GM03348 (cell line): ENCODE results near the gene FBXW8.

Experiments used
- DNase-seq: peaks from one replicate; pipeline ENCODE4 v3.0.0; 2012; ENCODE audit warnings: low spot score

FBXW8 gene

DNA sequence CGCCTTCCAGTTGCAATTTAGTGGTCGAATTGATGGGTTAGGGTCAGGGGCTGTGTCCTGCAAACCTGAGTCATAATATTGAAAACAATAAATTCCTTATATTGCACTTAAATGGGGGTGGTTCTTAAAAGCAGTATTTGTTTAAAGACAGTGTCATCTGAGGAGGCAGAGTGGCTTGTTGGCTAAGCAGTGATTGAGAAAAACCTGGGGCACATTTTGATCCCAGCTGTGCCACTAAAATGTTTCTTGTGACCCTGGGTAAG lies 48.4 kb downstream of the FBXW8 start:
- DNase-seq, result no peak

- no peak for DNase-seq
These were observed 49.2 kb downstream of the FBXW8 start for GRCh38 chr12:116959845-116960514.

DNA sequence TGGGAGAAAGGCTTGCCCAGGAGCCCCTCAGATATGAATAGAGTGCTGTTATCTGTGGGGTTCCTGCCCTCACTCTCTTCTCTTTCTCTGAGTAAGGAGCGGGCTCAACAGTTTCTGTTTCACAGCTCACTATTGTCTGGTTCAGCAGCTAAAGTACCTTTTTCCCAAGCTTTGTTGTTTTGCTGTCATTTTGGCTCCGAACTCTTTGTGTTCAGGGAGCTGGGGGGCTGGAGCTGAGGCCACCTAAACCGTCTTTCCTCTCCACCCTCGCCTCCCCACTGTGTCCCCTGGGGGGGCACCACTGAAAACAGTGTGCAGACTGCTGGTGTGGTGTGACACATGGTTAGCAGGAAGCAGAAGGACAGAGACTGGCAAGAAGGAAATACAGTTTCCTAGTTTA lies 51.4 kb downstream of the FBXW8 start:
- DNase-seq, result no peak

- DNase-seq, result no peak
These were observed 52.1 kb downstream of the FBXW8 start for GRCh38 chr12:116962783-116963356.

DNA sequence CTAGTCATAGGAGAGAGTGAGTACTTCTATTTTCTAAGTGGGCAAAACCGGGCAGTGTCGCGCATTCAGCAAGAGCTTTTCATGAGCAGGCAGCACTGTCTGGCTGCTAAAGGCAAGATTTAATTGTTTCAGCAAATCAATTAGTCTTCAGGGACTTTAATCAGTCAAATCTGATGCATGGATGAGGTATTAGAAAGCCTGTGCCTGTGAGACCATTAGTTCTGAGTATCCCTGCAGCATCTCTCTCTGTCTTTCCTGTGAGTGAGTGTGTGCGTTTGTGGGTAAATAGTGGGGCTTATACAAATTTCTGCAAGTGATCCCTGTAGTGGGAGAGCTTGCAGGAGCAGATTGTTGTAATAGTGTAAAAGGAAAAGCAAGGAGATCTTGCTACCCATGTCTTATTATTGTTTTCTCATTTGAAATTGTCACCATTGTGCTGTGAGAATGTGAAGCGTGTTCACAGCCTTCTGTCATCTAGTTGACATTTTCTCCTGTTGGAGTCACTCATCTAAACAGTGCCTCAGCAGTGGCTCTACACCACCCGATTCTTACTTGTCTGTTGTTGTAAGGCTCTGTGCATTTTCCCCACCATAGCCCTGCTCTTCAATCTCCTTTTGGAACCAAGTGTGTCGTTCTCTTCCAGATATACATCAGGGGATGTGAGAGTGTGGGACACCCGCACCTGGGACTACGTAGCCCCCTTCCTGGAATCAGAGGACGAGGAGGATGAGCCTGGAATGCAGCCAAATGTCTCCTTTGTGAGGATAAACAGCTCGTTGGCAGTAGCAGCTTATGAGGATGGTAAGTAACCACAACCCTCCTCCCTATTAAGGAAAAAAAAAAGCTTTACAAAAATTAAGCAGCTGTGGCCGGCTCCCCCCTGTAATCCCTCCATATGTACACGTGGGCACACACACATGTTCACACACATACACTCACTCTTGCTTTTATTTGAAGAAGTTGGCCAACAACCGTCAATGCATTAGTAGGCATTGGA lies 53.6 kb downstream of the FBXW8 start:
- DNase-seq, result no peak

DNA sequence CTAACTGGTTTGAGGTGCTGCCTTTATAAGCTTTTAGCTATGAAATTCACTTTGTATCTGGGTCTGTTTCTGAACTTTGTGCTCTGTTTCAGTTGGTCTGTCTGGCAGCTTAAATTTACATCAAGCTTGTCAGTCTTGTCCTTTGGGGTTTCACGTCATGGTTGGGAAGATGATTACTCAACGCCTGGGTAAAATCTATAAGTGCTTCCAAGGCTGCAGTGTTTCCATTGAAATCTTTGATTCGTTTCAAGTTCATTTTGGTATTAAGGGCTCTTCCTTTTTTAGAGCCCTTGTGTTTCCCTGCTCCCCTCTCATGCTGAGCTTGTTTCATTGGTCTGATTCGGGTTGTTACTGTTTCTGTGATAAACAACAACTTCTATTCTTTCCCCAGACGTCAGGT lies 58.2 kb downstream of the FBXW8 start:
- DNase-seq, result no peak

DNA sequence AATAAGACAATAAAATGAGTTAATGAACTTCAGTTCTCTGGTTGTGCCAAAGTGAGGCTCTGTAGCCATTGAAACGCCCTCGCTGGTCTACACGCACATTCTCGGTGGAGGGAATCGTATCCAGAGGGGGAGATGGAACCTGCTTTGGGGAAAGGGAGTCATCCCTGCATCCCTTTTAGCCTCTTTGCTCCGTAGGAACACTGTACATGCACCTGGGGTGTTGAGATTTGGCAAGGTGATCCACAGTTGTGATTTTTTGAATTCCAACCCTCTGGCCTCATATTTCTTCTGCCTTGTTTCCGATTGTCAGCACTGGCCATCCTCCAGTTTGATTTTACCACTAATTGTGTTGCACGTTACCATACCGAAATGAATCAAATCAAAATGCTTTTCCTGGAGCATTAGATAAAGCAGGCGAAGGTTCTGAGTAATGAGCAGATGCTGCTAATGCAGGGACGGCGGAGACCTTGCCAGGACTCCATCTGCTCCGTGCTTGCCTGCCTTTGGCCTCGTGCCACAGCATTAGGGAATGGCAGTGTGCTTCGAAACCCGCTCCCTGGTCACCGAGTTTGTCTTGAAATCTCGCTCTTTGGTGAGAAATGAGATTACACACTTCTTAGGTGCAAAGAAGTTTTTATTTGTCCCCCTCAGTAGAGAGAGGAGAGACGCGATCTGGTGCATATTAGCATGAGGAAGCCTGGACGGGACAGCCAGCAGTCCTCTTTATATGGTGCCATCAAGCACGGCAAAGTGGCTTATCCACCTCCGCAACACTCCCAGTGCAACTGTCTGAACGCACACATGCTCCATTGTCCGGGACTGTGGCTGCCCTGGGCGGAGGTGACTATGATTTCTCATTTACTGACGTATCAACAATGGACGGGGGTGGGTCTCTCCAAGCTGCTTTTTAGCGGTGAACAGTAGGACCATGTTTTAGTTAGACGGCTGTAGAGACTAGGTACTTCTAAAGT lies 59.1 kb downstream of the FBXW8 start:
- DNase-seq, result peak; percentile 30

- DNase-seq, result no peak
These were observed 60.5 kb downstream of the FBXW8 start for GRCh38 chr12:116971222-116971621.

- peak; percentile 34 for DNase-seq
These were observed 65.1 kb downstream of the FBXW8 start for GRCh38 chr12:116975779-116976393.

DNA sequence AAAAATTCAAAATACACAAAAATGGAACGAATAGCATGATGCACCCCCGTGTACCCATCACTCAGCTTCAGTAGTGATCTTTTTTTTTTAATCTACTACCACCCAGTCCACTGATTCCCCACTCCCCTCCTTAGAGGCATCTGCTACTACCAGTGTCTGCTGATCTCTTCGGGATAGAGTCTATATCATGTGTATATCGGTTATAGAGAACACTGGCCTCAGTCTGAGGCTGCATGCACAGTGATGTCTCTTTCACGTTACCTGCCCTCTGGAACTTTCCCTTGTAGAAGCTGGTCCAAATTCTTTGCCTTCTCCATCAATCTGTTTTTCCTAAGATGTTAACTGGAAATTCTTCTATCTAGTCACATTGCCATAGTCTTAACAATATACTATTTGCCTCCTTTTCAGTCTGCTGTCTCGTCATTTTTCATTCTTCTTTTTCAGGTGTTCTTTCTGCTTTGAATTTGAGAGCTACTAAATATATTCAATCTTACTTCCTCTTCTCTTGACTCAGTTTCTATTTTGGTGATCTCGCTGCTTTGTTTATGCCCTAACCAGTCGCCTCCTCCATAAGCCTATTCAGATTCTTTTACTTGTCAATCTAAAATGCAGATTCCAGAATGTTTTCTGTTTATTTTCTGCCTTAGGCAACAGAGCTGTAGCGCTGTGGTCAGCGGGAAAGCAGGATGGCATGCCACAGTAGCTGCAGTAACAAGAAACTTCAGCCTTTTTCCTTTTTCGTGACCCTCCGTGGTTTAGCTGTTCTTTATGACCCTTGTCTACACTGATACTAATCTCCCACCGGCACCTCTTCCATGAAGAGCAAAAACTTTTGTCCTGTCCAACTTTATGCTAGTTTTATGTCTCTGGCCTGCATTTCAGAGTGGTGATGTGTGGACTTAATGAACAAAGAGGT lies 67.0 kb downstream of the FBXW8 start:
- no peak for DNase-seq

DNA sequence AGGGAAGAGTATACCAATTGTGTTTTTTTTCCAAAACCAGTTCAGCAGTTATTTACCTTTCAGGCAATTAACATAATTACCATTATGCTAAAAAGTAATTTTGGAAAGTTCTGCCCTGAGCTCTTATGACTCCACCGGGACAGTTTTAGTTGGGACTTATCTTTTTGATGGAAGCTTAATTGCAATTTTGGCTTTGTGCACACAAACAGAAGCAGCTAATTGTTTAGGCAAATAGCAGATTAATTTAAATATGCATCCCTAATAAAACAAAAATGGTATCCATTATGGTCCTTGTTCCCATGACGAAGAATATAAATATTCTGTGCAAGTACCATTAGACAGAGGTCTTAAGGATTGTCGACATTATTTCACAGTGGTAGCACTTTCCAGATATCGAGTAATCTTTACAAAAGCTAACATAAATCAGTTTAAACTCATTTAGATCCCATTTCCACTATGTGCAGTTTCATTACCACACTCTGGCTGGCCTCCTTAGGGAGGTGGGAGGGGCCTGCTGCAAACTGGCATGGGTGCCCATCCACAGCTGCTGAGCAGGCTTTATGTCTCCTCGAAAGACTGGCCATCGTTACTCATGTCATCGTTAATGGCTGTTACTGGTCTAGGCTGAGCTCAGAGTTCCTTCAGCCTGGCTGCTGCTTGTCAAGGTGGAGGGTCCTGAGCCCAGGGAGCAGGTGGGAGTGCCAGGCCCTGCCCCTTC lies 68.2 kb downstream of the FBXW8 start:
- no peak for DNase-seq

DNA sequence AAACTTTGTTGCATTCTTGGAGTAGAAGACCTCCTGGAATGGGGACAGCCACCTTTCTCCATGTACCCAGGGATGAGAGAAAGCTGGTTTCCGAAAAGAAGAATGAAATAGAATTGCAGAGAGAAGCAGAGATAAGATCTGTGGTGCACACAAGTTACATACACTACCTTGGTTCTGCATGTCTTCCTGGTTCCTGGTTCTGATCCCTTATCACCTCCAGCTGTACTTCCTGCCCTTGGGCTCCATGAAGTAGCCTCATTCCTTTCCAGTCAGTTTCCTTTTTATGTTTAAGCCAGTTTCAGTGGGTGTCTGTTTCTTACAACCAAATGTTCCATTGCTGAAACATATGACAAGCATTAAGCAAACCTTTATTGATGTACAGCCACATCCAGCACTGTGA lies 69.3 kb downstream of the FBXW8 start:
- no peak for DNase-seq

DNA sequence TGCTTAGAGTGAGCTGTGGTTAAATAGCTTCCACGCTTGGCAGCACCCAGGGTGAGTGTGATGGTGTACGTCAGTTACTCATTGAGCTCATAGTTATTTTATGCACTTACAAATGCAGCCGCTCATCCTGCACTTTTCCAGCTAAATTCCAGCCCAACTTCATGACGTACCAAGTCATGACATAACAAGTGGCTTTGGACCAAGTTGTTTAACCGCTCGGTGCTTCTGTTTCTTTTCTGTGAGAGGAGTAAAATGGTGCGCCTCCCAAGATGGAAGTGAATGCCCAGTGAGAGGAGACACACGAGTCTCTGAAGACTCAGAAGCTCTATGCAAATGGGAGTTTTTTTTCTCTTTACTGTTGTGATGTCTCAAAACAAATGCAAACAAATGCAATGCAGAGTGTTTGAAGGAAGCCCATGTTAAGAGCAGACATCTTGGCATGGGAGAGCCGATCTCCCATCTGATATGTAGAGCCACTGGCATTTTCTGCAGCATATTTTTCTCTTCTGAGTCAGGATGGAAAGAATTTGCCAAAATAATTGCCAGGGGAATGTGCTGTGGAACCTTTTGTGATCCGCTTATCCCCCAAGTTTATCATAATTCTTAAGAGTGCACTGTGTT lies 72.2 kb downstream of the FBXW8 start:
- peak; percentile 83 for DNase-seq

DNA sequence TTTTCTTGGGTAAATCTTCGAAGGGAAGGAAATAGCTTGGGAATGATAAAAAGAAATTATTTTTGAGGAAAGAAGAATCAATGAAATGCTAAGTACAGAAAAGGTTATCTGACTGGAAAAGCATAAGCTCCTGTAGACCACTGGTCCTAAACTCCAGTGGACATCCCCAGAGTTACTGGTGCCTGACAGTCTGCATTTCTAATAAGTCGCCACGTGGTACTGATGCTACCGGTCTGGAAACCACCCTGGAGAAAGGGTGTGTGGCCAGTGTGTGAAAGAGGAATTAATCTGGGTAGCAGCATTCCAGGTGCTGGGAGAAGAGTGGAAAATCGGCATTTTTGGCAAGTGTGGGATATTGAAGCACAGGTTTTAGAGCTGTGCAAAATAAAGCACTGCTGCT lies 73.3 kb downstream of the FBXW8 start:
- DNase-seq, result no peak

- no peak for DNase-seq
These were observed 79.6 kb downstream of the FBXW8 start for GRCh38 chr12:116990329-116990728.

- DNase-seq, result peak; percentile 78
These were observed 80.5 kb downstream of the FBXW8 start for GRCh38 chr12:116990971-116991966.

- no peak for DNase-seq
These were observed 85.3 kb downstream of the FBXW8 start for GRCh38 chr12:116996093-116996492.

DNA sequence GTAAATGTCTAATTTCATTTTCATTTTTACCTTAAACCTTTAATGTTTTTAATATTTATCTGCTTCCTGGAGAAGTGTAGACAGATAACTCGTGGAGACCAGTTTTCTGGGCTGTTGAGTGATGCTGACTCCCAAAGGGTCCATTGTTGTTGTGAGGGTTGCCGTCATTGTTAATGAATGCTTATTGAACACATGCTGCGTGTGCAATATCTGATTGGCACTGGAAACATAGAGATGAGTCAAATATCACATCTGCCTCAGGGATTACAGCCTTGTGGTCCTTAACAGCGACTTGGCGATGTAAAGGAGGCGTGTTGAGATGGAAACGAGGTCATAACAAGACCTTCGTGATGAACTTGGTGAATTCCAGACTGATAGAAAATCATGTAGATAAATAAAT lies 85.9 kb downstream of the FBXW8 start:
- DNase-seq, result no peak
